ENCODE data around the gene ANXA6.

Gene ANXA6

GRCh38 chr5:151101746-151102145, 55.8 kb downstream of the ANXA6 start:
- Mint-ChIP-seq H3K4me3 (no peak overlapping the region), H3K4me1 (peaks cover 48% of the 10 kb centered on the region), H3K27me3 (ENCODE audit: low read depth, poor library complexity) (no peaks in the 10 kb centered on the region), H3K9me3 (no peaks in the 10 kb centered on the region), H3K27ac (peak overlapping the region; percentile 98), H3K36me3 (ENCODE audit: low read depth) (peaks cover 24% of the 10 kb centered on the region)
- TF ChIP-seq CTCF (IDR thresholded peaks at IDR 0.05), result no peak
- DNase-seq, result no peak

- H3K4me1 Mint-ChIP-seq, result peaks cover 54% of the 10 kb centered on the region
- no peak for TF ChIP-seq CTCF (IDR thresholded peaks at IDR 0.05)
- no peaks in the 10 kb centered on the region for H3K27me3 Mint-ChIP-seq (ENCODE audit: low read depth, poor library complexity)
- peak overlapping the region; percentile 98 for H3K27ac Mint-ChIP-seq
- no peak overlapping the region for H3K4me3 Mint-ChIP-seq
- H3K36me3 Mint-ChIP-seq (ENCODE audit: low read depth), result peaks cover 24% of the 10 kb centered on the region
- no peaks in the 10 kb centered on the region for H3K9me3 Mint-ChIP-seq
- DNase-seq, result no peak
These were observed 56.4 kb downstream of the ANXA6 start for GRCh38 chr5:151101151-151101550.

- DNase-seq, result no peak
- peaks cover 59% of the 10 kb centered on the region for H3K4me1 Mint-ChIP-seq
- no peak for TF ChIP-seq CTCF (IDR thresholded peaks at IDR 0.05)
- H3K36me3 Mint-ChIP-seq (ENCODE audit: low read depth), result peaks cover 24% of the 10 kb centered on the region
- peak overlapping the region; percentile 29 for H3K4me3 Mint-ChIP-seq
- H3K27me3 Mint-ChIP-seq (ENCODE audit: low read depth, poor library complexity), result no peaks in the 10 kb centered on the region
- H3K27ac Mint-ChIP-seq, result peak overlapping the region; percentile 84
- H3K9me3 Mint-ChIP-seq, result no peaks in the 10 kb centered on the region
These were observed 56.9 kb downstream of the ANXA6 start for GRCh38 chr5:151100681-151101080.

GRCh38 chr5:151098768-151099121, 58.8 kb downstream of the ANXA6 start:
- peaks cover 78% of the 10 kb centered on the region for H3K4me1 Mint-ChIP-seq
- peaks cover 14% of the 10 kb centered on the region for H3K36me3 Mint-ChIP-seq (ENCODE audit: low read depth)
- no peaks in the 10 kb centered on the region for H3K9me3 Mint-ChIP-seq
- H3K4me3 Mint-ChIP-seq, result no peak overlapping the region
- H3K27ac Mint-ChIP-seq, result peak overlapping the region; percentile 27
- no peak for TF ChIP-seq CTCF (IDR thresholded peaks at IDR 0.05)
- H3K27me3 Mint-ChIP-seq (ENCODE audit: low read depth, poor library complexity), result no peaks in the 10 kb centered on the region
- DNase-seq, result no peak

GRCh38 chr5:151097820-151098767, 59.5 kb downstream of the ANXA6 start:
- DNase-seq, result no peak
- no peak for TF ChIP-seq CTCF (IDR thresholded peaks at IDR 0.05)
- peaks cover 8% of the 10 kb centered on the region for H3K36me3 Mint-ChIP-seq (ENCODE audit: low read depth)
- peaks cover 84% of the 10 kb centered on the region for H3K4me1 Mint-ChIP-seq
- no peak overlapping the region for H3K4me3 Mint-ChIP-seq
- peak overlapping the region; percentile 92 for H3K27ac Mint-ChIP-seq
- H3K9me3 Mint-ChIP-seq, result no peaks in the 10 kb centered on the region
- H3K27me3 Mint-ChIP-seq (ENCODE audit: low read depth, poor library complexity), result no peaks in the 10 kb centered on the region

GRCh38 chr5:151097061-151097460, 60.5 kb downstream of the ANXA6 start:
- no peaks in the 10 kb centered on the region for H3K9me3 Mint-ChIP-seq
- H3K4me3 Mint-ChIP-seq, result no peak overlapping the region
- peaks cover 83% of the 10 kb centered on the region for H3K4me1 Mint-ChIP-seq
- DNase-seq, result no peak
- no peaks in the 10 kb centered on the region for H3K27me3 Mint-ChIP-seq (ENCODE audit: low read depth, poor library complexity)
- no peak overlapping the region for H3K27ac Mint-ChIP-seq
- H3K36me3 Mint-ChIP-seq (ENCODE audit: low read depth), result peaks cover 7% of the 10 kb centered on the region
- TF ChIP-seq CTCF (IDR thresholded peaks at IDR 0.05), result no peak
